ENCODE measurements around the gene WWOX. TPM values are rescaled to one million over a fixed set of nuclear protein-coding genes. Genes with fewer than 3 reads are reported as not detected.

The WWOX gene
- total and polyA plus RNA-seq, 2 experiments from 2014 or later = 17.0 to 39.8 TPM

DNA sequence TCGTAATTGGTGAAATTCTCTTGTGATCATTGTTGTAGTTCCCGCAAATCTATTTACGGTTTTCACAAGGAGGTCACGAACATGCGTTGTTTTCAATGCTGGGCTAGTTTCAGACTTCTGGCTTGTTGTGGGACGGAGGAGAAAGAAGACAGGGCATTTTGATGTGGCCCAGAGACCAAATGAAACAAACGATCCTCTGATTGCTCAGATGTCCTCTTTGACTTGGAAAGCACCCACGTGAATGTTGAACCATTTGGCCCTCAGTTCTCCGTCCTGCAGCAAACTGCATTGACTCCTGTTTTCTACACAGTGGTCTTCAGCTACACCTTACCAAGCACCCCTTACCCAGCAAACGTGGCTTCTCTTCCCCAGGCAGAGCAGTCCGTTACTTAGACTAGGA, 391.0 kb downstream of the WWOX start:
- no peaks in the 10 kb centered on the region for H3K9me2 ChIP-seq (replicated peaks; ENCODE audit: insufficient read depth)
- WGBS (ENCODE audit: low lambda C conversion rate, missing lambda C conversion rate) = 97% methylated on average over 11 of the region's 11 CpGs
- TF ChIP-seq, protein P1, sequence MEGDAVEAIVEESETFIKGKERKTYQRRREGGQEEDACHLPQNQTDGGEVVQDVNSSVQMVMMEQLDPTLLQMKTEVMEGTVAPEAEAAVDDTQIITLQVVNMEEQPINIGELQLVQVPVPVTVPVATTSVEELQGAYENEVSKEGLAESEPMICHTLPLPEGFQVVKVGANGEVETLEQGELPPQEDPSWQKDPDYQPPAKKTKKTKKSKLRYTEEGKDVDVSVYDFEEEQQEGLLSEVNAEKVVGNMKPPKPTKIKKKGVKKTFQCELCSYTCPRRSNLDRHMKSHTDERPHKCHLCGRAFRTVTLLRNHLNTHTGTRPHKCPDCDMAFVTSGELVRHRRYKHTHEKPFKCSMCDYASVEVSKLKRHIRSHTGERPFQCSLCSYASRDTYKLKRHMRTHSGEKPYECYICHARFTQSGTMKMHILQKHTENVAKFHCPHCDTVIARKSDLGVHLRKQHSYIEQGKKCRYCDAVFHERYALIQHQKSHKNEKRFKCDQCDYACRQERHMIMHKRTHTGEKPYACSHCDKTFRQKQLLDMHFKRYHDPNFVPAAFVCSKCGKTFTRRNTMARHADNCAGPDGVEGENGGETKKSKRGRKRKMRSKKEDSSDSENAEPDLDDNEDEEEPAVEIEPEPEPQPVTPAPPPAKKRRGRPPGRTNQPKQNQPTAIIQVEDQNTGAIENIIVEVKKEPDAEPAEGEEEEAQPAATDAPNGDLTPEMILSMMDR (IDR thresholded peaks at IDR 0.05; ENCODE audit: poor library complexity) = no peak
- TF ChIP-seq EZH2 (IDR thresholded peaks at IDR 0.05; ENCODE audit: borderline replicate concordance) (no peak), EZH2phosphoT487 (IDR thresholded peaks at IDR 0.05; ENCODE audit: low read depth, severe bottlenecking, unreplicated experiment) (no peak)
- DNase-seq (ENCODE audit: low spot score) = no peak
- no peaks in the 10 kb centered on the region for H4K20me1 ChIP-seq (ENCODE audit: insufficient read depth, poor library complexity, severe bottlenecking)
- no peaks in the 10 kb centered on the region for H3K79me2 ChIP-seq
- no peak overlapping the region for H3K27ac ChIP-seq
- no peak overlapping the region for H3K4me2 ChIP-seq
- H2AFZ ChIP-seq = no peak overlapping the region
- no peaks in the 10 kb centered on the region for H3K4me1 ChIP-seq (ENCODE audit: insufficient read depth)
- no peak overlapping the region for H3K4me3 ChIP-seq
- H3K27me3 ChIP-seq = no peaks in the 10 kb centered on the region
- no peaks in the 10 kb centered on the region for H3K36me3 ChIP-seq (replicated peaks; ENCODE audit: insufficient read depth, low read depth)
- no peaks in the 10 kb centered on the region for H3K9me3 ChIP-seq (ENCODE audit: low read depth)

DNA sequence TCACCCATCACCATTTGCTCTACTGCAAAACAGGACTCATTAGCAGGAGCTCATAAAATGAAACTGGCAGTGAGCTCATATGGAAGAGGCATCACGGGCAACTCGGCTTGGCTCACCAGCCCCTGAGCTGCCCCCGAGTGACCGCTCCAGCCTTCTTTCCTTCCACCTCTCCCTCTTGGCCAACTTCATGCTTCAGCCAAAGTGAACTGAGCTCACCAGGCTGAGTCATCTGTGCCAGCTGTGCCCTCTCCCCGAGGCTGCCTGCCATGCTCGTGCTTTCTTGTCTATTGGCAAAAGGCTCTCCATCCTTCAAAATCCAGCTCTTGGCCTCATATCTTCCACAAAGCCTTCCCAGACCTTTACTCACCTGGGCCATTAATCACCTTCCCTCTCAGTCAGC, 391.4 kb downstream of the WWOX start:
- no peaks in the 10 kb centered on the region for H3K79me2 ChIP-seq
- H3K4me1 ChIP-seq (ENCODE audit: insufficient read depth) = no peaks in the 10 kb centered on the region
- H3K4me3 ChIP-seq = no peak overlapping the region
- H4K20me1 ChIP-seq (ENCODE audit: insufficient read depth, poor library complexity, severe bottlenecking) = no peaks in the 10 kb centered on the region
- no peak overlapping the region for H3K4me2 ChIP-seq
- no peaks in the 10 kb centered on the region for H3K27me3 ChIP-seq
- no peak for DNase-seq (ENCODE audit: low spot score)
- H3K36me3 ChIP-seq (replicated peaks; ENCODE audit: insufficient read depth, low read depth) = no peaks in the 10 kb centered on the region
- H3K9me3 ChIP-seq (ENCODE audit: low read depth) = no peaks in the 10 kb centered on the region
- WGBS (ENCODE audit: low lambda C conversion rate, missing lambda C conversion rate) = 96% methylated on average over 6 of the region's 6 CpGs
- H3K9me2 ChIP-seq (replicated peaks; ENCODE audit: insufficient read depth) = no peaks in the 10 kb centered on the region
- no peak overlapping the region for H2AFZ ChIP-seq
- H3K27ac ChIP-seq = no peak overlapping the region
- TF ChIP-seq EZH2phosphoT487 (IDR thresholded peaks at IDR 0.05; ENCODE audit: low read depth, severe bottlenecking, unreplicated experiment) (no peak), EZH2 (IDR thresholded peaks at IDR 0.05; ENCODE audit: borderline replicate concordance) (no peak)
- TF ChIP-seq, protein P1 (IDR thresholded peaks at IDR 0.05; ENCODE audit: poor library complexity) = no peak

DNA sequence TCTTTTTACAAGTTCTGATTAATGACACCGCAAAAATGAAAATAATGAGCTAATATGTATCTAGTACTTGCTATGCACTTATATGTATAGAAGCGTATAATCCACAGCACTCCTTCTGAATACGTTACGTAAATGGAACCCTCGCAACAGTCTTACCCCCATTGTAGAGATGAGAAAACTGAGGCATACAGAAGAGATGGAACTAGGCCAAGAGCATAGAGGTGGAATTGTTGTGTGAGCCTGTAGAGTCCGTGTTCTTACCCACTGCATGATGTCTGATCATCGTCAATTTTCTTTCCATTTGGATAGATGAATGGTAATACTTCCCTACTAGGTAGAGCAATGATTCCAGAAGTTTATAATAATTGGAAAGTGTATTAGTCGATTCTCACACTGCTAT, 394.1 kb downstream of the WWOX start:
- TF ChIP-seq EZH2phosphoT487 (IDR thresholded peaks at IDR 0.05; ENCODE audit: low read depth, severe bottlenecking, unreplicated experiment) (no peak), EZH2 (IDR thresholded peaks at IDR 0.05; ENCODE audit: borderline replicate concordance) (no peak)
- TF ChIP-seq, protein P1 (IDR thresholded peaks at IDR 0.05; ENCODE audit: poor library complexity) = no peak
- 98% methylated on average over 8 of the region's 8 CpGs for WGBS (ENCODE audit: low lambda C conversion rate, missing lambda C conversion rate)
- DNase-seq (ENCODE audit: low spot score) = no peak

DNA sequence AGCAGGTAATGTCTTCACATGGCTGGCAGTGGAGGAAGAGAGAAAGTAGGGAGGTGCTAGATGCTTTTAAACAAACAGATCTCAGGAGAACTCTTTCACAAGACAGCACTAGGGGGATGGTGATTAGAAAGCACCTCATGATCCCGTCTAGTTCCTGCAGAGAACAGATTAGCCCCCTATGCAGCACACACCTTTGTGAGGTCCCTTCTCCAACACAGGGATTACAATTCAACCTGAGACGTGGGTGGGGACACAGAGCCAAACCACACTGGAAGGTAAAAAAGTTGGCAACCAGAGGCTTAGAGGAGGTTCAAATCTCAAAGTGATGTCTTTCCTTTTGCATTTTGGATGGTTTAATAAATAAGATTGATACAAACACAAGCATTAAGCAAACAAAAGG, 394.7 kb downstream of the WWOX start:
- Histone ChIP-seq H3K36me3 (replicated peaks; ENCODE audit: insufficient read depth, low read depth) (no peaks in the 10 kb centered on the region), H3K4me3 (no peak overlapping the region), H4K20me1 (ENCODE audit: insufficient read depth, poor library complexity, severe bottlenecking) (no peaks in the 10 kb centered on the region), H2AFZ (no peak overlapping the region), H3K9me2 (replicated peaks; ENCODE audit: insufficient read depth) (no peaks in the 10 kb centered on the region), H3K27ac (no peak overlapping the region), H3K27me3 (no peaks in the 10 kb centered on the region), H3K79me2 (no peaks in the 10 kb centered on the region), H3K4me1 (ENCODE audit: insufficient read depth) (no peaks in the 10 kb centered on the region), H3K4me2 (no peak overlapping the region), H3K9me3 (ENCODE audit: low read depth) (no peaks in the 10 kb centered on the region)
- no peak for DNase-seq (ENCODE audit: low spot score)
- 83% methylated on average over 2 of the region's 2 CpGs for WGBS (ENCODE audit: low lambda C conversion rate, missing lambda C conversion rate)
- TF ChIP-seq EZH2phosphoT487 (IDR thresholded peaks at IDR 0.05; ENCODE audit: low read depth, severe bottlenecking, unreplicated experiment) (no peak), EZH2 (IDR thresholded peaks at IDR 0.05; ENCODE audit: borderline replicate concordance) (no peak)
- TF ChIP-seq, protein P1 (IDR thresholded peaks at IDR 0.05; ENCODE audit: poor library complexity) = no peak

More for the DNA sequence above, 394.1 kb downstream of the WWOX start:
- no peak overlapping the region for H3K4me2 ChIP-seq
- no peak overlapping the region for H2AFZ ChIP-seq
- no peaks in the 10 kb centered on the region for H3K36me3 ChIP-seq (replicated peaks; ENCODE audit: insufficient read depth, low read depth)
- no peaks in the 10 kb centered on the region for H3K27me3 ChIP-seq
- no peaks in the 10 kb centered on the region for H3K9me2 ChIP-seq (replicated peaks; ENCODE audit: insufficient read depth)
- no peaks in the 10 kb centered on the region for H4K20me1 ChIP-seq (ENCODE audit: insufficient read depth, poor library complexity, severe bottlenecking)
- no peaks in the 10 kb centered on the region for H3K9me3 ChIP-seq (ENCODE audit: low read depth)
- H3K79me2 ChIP-seq = no peaks in the 10 kb centered on the region
- H3K4me1 ChIP-seq (ENCODE audit: insufficient read depth) = no peaks in the 10 kb centered on the region
- H3K27ac ChIP-seq = no peak overlapping the region
- H3K4me3 ChIP-seq = no peak overlapping the region

Data from hepatocyte (in vitro differentiated cells).